GM19452 (cell line): Measurements from ENCODE around the gene CCPG1.
"Not testable (repeated sequence)": the region's sequence is repeated elsewhere in the genome, so short reads cannot be mapped to it uniquely, and the experiment has no call there.

Experiments used
- ATAC-seq: cut with Tn5 transposase; IDR thresholded peaks from one replicate; pipeline ENCODE4 v1.9.1; 2021; ENCODE audit not compliant: unreplicated experiment

Gene CCPG1, protein sequence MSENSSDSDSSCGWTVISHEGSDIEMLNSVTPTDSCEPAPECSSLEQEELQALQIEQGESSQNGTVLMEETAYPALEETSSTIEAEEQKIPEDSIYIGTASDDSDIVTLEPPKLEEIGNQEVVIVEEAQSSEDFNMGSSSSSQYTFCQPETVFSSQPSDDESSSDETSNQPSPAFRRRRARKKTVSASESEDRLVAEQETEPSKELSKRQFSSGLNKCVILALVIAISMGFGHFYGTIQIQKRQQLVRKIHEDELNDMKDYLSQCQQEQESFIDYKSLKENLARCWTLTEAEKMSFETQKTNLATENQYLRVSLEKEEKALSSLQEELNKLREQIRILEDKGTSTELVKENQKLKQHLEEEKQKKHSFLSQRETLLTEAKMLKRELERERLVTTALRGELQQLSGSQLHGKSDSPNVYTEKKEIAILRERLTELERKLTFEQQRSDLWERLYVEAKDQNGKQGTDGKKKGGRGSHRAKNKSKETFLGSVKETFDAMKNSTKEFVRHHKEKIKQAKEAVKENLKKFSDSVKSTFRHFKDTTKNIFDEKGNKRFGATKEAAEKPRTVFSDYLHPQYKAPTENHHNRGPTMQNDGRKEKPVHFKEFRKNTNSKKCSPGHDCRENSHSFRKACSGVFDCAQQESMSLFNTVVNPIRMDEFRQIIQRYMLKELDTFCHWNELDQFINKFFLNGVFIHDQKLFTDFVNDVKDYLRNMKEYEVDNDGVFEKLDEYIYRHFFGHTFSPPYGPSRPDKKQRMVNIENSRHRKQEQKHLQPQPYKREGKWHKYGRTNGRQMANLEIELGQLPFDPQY

DNA sequence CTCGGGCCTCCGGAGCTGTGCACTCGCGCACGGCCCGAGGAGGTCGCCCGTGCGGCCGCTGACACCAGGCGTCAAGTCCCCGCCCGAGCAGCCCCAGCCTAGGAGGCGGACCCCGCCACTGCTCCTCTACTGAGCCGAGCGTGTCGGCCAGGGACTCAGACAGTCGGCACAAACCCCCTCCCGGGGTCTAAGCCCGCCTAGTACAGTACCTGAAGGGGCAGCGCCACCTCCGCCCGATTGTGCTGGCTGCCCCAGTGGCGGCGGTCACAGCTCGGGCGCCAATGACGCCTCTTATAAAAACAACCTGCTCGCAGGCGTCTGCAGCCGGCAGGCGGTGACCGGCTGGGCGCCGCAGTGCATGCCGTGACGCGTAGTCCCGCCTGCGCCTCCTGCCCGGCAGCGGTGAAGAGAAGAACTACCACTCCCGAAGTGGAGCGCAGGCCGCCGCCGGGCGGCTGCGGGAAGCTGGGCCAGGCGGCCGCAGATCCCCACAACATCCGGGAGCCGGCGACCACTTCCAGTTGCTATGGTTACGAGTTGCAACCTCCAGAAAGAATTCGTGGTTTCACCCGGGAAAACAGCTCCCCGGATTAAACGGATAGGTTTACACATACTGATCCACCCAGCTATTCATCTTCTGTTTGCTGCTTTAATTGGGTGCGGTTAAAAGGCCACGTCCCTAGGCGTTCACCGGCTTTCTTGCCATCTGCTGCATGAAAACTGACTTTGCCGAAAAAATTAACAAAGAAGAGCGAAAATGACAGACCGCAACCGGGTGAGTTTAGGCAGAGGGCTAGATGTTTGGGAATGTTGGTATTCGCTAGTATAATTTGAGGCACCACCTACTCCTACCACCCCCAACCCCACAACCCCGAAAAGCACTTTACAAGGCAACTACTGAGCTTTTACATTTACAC, at the start of gene CCPG1, which contains the start of gene PIERCE2:
CCPG1 (minus strand) TSS at position 348 of the 917 bp plus-strand sequence. CDS start 18,935 bp downstream, outside the sequence.
PIERCE2 (plus strand) TSS at position 484 of the 917 bp plus-strand sequence; CDS start at position 758, 274 bp downstream.
- ATAC-seq, result peak; percentile 94

DNA sequence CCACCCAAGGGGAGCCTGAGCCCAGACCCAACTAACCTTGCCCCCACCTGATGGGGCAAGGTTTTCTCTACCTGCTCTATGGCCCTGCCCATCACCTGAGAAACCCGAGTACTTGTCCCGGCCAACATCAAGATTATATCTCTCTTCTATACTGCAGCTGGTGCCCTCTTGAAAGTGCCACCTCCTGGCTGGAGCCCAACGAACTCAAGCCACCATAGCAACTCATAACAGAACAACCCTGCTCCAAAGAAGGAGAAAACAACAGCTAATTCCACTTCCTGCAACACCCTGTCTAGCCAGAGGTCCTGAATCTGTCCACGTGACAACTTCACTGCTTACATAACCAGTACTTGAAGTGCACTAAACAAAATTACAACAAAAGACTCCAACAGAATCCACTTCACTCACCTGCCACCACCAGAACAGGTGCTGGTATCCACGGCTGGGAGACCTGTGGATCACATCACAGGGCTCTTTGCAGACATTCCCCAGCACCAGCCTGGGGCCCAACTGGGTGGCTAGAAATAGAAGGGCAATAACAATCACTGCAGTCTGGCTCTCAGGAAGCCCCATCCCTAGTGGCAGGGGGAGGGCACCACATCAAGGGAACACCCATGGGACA, 49.4 kb upstream of the CCPG1 start:
- ATAC-seq, result no peak

DNA sequence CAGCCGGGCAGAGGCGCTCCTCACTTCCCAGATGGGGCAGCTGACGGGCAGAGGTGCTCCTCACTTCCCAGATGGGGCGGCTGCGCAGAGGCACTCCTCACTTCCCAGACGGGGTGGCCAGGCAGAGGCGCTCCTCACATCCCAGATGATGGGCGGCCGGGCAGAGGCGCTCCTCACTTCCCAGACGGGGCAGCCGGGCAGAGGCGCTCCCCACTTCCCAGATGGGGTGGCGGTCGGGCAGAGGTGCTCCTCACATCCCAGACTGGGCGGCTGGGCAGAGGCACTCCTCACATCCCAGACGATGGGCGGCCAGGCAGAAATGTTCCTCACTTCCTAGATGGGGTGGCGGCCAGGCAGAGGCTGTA, 38.9 kb upstream of the CCPG1 start:
- not testable (repeated sequence) for ATAC-seq

DNA sequence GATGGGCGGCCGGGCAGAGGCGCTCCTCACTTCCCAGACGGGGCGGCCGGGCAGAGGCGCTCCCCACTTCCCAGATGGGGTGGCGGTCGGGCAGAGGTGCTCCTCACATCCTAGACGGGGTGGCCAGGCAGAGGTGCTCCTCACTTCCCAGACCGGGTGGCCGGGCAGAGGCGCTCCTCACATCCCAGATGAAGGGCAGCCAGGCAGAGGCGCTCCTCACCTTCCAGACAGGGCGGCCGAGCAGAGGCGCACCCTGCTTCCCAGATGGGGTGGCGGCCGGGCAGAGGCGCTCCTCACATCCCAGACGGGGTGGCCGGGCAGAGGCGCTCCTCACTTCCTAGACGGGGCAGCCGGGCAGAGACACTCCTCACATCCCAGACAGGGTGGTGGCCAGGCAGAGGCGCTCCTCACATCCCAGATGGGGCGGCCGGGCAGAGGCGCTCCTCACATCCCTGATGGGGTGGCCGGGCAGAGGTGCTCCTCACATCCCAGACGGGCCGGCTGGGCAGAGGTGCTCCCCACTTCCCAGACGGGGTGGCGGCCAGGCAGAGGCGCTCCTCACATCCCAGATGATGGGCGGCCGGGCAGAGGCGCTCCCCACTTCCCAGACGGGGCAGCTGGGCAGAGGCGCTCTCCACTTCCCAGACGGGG, 38.3 kb upstream of the CCPG1 start:
- not testable (repeated sequence) for ATAC-seq

DNA sequence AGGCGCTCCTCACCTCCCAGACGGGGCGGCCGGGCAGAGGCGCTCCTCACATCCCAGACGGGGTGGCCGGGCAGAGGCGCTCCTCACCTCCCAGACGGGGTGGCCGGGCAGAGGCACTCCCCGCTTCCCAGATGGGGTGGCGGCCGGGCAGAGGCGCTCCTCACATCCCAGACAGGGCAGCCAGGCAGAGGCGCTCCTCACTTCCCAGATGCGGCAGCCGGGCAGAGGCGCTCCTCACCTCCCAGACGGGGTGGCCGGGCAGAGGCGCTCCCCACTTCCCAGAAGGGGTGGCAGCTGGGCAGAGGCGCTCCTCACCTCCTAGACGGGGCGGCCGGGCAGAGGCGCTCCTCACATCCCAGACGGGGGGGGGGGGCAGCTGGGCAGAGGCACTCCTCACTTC, 37.8 kb upstream of the CCPG1 start:
- ATAC-seq, result not testable (repeated sequence)

DNA sequence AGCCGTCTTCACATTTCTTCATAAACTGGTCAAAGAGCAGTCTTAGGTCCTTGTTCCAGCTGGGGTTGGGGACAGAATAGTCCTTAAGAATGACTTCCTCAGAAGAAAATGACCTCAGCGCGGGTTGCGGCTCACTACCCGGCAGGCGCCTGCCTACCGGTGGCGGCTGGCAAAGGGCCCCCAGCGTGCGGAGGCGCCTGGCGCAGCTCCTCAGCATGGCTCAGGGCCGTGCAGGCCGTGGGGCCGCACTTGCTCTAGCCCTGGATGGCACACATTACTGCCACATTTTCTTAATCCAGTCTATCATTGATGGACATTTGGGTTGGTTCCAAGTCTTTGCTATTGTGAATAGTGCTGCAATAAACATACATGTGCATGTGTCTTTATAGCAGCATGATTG, 35.0 kb upstream of the CCPG1 start:
- ATAC-seq, result not testable (repeated sequence)

DNA sequence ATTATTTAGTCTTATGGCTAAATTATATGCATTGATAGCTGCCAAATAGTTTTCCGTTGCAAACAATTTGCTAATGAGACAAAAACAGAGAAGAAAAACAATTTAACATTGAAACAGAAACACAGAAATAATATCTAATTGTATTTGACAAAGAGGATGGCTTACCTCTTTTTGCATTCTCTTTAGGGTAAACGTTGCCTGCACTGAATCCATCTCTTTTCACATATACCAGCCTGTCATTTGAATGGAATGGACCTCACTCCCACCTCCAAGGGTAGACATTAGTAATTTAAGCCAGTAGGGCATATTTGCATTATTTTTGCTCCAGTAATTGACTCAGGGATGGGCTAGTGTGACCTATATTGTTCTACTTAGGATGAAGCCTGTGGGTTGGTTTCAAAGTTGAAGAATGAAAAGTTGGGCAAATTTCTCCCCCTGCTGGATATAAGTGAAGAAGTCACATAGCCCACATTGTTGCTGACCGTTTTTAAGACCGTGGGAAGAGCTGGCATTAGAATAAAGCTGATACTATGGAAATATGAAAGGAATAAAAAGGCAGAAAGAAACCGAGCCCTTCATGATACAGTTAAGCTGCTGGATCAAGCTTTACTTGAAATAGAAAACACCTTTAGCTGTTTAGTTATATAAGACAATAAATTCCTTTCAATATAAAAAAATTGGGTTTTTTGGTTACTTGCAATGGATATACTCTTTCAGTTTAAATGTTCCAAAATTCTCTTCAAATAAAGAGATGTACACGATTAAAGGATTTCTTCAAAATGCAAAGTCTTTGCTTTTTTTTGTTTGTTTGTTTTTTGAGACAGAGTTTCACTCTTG, 27.0 kb upstream of the CCPG1 start:
- peak; percentile 60 for ATAC-seq

DNA sequence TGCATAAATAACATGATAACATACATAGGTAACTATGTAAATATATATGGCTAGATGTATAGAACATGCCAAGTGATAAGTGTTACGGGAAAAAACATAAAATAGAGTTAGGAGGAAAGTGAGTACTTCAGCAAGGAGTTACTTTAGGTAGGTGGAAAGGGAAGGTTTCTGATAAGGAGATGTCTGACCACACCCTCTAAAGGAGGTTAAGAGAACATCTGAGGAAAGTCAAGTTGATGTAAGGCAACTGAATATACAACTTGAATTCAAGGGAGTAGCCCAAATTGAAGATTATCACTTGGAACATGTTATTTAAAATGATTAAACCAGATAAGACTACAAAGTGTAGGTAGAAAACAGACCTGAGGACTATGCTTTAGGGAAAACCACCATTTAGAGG, 13.9 kb upstream of the CCPG1 start:
- ATAC-seq, result no peak

DNA sequence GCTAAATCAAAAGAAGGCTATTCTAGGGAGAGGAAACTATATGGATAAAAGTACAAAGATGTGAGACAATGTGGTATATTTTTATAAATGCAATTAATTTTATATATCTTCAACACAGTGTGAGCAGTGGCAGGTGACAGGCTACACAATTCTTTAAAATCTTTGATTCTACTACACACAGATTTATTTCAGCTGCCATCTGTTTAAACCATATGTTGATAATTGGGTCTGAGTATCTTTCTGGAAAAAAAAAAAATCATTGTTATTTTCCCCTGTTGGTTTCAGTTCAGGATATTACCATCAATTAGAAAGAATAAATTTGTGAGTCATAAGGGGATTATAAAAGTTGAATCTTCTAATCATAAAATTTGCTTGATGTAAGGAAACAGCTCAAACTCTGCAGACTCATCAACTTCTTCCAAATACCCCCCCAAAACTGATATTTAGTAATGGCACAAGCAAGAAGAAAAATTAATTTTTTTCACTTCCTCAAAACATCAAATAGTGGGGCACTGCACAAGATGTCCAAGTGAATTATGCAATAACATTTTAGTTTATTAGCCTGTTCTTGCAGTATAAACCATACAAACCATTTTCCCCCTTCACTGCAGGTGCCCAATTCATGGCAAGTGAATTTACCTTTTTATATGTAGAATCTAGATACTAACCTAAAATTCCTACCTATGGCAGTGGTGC, 12.2 kb upstream of the CCPG1 start:
- no peak for ATAC-seq

DNA sequence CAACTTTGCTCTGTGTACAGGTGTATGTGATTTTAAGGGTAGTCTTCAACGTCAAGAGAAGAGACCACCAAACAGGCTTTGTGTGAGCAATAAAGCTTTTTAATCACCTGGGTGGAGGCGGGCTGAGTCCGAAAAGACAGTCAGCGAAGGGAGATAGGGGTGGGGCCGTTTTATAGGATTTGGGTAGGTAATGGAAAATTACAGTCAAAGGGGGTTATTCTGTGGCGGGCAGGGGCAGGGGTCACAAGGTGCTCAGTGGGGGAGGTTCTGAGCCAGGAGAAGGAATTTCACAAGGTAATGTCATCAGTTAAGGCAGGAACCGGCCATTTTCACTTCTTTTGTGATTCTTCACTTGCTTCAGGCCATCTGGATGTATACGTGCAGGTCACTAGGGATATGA, 9.5 kb upstream of the CCPG1 start:
- not testable (repeated sequence) for ATAC-seq

DNA sequence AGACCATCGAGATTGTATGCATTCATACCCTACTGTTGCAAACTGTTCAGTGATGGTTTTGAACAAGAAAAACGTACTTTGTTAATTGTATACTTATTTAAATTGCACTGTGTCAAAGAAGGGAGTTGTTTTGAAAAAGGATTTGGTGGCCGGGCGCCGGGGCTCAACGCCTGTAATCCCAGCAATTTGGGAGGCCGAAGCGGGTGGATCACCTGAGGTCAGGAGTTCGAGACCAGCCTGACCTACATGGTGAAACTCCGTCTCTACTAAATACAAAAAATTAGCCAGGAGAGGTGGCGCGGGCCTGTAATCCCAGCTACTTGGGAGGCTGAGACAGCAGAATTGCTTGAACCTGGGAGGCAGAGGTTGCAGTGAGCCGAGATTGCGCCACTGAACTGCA, 817 bp upstream of the CCPG1 start:
- ATAC-seq, result not testable (repeated sequence)

DNA sequence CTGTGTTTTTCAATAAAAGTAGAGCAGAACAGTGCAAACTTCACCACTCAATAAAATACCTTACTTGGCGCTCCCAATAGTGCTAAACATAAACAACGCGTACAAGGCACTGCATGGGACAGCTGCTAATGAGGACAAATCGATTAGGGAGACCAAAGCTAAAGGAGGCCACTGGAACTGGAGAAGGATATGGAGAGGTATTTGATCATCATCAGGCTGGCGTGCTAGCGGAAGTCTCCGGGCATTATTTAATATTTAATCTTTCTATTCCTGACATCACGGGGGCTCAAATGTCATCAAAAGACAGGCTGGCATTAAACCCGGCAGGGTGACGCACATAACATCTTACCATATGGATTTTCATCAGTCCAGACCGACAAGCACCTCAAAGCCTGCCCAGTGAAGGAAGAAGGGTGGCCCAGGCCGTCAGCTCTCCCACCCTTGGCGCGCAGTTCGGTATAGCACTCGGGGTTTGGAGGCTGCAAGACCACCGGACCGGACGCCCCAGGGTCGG, 604 bp downstream of the CCPG1 start:
- ATAC-seq, result no peak

DNA sequence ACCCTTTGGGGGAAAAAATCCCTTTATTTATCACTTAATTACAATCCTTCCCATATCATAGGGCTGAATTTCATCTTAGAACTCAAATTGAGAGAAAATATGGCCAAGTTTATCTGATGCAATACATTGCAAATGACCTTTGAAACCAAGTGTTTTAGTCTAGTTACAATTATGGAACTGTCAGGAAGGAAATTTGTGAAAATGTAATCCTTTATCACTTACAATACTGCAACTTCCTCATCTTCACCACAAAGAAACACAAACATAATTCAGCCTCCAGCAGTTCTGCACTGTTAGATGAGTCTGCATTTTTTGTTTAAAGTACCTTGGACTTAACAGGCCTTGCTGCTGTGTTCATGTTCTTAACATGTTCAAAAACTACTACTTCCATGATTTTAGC, 4.6 kb downstream of the CCPG1 start:
- ATAC-seq, result no peak

DNA sequence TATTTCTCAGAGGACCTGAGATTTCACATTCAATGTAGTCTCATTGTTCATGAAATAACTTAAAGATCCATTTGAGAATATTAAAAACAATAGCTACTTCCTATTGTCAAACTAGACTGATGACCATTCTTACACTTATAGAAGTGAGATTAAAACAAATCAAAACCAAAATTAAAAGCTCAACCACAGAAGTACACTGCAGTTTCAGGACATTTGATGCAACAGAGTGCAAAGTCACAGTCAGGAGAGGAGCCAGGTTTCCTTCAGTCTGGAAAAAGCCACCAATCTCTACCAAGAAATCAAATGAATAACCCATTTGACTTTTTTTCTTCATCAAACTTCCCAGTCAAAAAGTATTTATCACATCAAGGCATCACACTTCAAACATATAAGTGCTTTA, 5.5 kb downstream of the CCPG1 start:
- ATAC-seq, result no peak

DNA sequence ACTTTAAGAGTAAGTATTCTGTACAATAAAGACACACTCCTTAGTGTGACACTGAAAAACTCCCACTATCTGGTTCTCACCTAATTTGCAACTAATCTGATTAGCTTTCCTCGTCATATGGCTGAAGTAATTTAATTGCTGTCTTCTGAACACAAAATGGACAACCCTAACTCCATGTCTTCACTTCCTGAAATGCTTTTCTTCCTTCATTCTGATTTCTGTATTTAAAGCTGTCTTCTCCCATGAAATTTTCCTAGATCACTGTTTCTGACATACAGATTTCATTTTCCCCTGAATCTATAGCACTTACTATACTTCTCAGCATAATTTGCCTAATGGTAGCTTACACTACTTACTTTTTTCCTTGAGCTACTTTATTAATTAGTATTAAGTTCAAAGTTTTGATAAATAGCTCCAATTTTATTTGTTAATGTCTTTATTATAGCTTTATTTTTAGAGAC, 6.3 kb downstream of the CCPG1 start:
- ATAC-seq, result no peak

DNA sequence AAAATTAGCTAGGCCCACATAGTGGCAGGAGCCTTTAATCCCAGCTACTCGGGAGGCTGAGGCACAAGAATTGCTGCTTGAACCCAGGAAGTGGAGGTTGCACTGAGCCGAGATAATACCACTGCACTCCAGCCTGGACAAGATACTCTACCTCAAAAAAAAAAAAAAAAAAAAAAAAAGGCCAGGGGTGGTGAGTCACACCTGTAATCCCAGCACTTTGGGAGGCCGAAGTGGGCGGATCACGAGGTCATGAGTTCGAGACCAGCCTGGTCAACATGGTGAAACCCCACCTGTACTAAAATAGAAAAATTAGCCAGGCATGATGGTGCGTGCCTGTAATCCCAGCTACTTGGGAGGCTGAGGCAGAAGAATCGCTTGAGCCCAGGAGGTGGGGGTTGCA, 8.1 kb downstream of the CCPG1 start:
- ATAC-seq, result not testable (repeated sequence)

DNA sequence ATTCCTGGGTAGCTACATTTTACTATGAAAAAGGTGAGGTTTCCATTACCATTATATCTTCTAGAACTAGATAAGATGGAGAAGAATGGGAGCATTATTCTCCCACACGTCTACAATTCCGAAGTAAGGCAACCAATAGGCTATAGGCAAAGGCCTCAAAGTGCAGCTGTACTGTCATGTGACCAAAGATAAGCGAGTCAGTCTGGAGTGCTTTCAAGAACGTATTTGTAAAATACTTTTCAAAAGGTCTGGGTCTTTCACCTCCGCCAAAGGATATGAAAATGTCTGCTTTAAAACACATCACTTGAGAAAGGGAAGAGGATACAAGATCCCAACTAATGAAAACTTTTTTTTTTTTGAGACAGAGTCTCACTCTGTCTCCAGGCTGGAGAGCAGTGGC, 9.9 kb downstream of the CCPG1 start:
- ATAC-seq, result no peak

DNA sequence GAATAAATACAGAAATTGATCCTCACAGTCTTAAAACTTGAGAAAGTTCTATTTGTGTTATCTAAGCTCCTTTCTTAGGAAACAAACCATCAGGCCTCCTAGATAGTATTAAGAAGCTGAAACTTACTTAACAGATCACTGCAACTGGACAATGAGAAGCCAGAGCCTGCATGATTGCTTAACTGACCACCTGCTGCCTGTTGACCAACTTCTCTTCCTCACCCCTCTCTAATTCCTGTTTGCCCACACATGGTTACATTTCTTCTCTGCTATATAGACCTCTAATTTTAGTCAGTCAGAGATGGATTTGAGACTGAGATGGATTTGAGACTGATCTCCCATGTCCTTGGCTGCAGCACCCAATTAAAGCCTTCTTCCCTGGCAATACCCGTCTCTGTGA, 13.5 kb downstream of the CCPG1 start:
- no peak for ATAC-seq
